Glutamatergic neuron (in vitro differentiated cells): ENCODE data around the gene GRIK4. TPM values are rescaled to one million over a fixed set of nuclear protein-coding genes. Genes with fewer than 3 reads are reported as not detected.

Experiments used
- DNase-seq: peaks from one replicate; pipeline ENCODE4 v3.0.0; 2022
- H3K27ac Mint-ChIP-seq: one replicate; pipeline ENCODE4 v1.8.0; 2020; ENCODE audit warnings: mild to moderate bottlenecking, mixed read lengths, inconsistent platforms; ENCODE audit not compliant: unreplicated experiment
- H3K27me3 Mint-ChIP-seq: one replicate; pipeline ENCODE4 v1.8.0; 2020; ENCODE audit warnings: mild to moderate bottlenecking, moderate library complexity, mixed read lengths, inconsistent platforms; ENCODE audit not compliant: unreplicated experiment
- H3K36me3 Mint-ChIP-seq: one replicate; pipeline ENCODE4 v1.8.0; 2020; ENCODE audit warnings: mild to moderate bottlenecking, mixed read lengths, inconsistent platforms; ENCODE audit not compliant: unreplicated experiment
- H3K4me1 Mint-ChIP-seq: one replicate; pipeline ENCODE4 v1.8.0; 2020; ENCODE audit warnings: mild to moderate bottlenecking, low read depth, mixed read lengths, inconsistent platforms; ENCODE audit not compliant: unreplicated experiment
- H3K4me3 Mint-ChIP-seq: one replicate; pipeline ENCODE4 v1.8.0; 2020; ENCODE audit warnings: mild to moderate bottlenecking, mixed read lengths, inconsistent platforms; ENCODE audit not compliant: unreplicated experiment
- H3K9me3 Mint-ChIP-seq: one replicate; pipeline ENCODE4 v1.8.0; 2020; ENCODE audit warnings: mild to moderate bottlenecking, moderate library complexity, mixed read lengths, inconsistent platforms; ENCODE audit not compliant: unreplicated experiment
- total RNA-seq: library from RNA; stranded (reverse); fragmentation: NEBNext Ultra II Directional; extraction: Animal tissue kit (Norgen Biotek cat#: 25700); gene quantifications from one replicate; pipeline ENCODE4 v1.2.1, GENCODE V29; 2021; ENCODE audit not compliant: unreplicated experiment
- TF ChIP-seq, protein P1 (sequence below): fragments of 200-600 bp; sonication (generic); IDR thresholded peaks from one replicate; pipeline ENCODE4 v1.5.0; 2021; ENCODE audit not compliant: partially characterized antibody, unreplicated experiment

Gene GRIK4
- total RNA-seq, 1 donor from 2014 or later, result 3.6 TPM

DNA sequence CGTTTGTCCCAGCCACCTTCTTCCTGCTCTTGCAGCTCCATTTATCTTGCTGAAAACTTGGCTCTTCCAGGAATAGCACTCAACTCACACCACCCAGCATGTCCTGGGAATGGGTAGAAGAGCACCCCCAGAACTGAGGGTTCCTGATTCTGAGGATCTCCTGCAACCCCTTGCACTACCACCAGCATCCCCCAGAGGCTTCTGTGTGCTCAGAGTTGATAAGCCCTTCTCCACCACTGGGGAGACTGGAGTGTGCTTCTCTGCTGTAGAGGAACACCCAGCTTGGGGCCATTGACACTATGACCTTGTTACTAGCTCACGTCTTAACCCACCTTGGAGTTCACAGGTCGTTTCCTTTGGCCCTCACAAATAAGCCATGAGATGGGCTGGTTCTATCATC lies 121.0 kb downstream of the GRIK4 start:
- Mint-ChIP-seq H3K4me3 (no peak overlapping the region), H3K27ac (no peak overlapping the region), H3K36me3 (no peaks in the 10 kb centered on the region), H3K9me3 (no peaks in the 10 kb centered on the region), H3K27me3 (peaks cover 7% of the 10 kb centered on the region), H3K4me1 (peaks cover 23% of the 10 kb centered on the region)
- no peak for DNase-seq
- TF ChIP-seq, protein P1, sequence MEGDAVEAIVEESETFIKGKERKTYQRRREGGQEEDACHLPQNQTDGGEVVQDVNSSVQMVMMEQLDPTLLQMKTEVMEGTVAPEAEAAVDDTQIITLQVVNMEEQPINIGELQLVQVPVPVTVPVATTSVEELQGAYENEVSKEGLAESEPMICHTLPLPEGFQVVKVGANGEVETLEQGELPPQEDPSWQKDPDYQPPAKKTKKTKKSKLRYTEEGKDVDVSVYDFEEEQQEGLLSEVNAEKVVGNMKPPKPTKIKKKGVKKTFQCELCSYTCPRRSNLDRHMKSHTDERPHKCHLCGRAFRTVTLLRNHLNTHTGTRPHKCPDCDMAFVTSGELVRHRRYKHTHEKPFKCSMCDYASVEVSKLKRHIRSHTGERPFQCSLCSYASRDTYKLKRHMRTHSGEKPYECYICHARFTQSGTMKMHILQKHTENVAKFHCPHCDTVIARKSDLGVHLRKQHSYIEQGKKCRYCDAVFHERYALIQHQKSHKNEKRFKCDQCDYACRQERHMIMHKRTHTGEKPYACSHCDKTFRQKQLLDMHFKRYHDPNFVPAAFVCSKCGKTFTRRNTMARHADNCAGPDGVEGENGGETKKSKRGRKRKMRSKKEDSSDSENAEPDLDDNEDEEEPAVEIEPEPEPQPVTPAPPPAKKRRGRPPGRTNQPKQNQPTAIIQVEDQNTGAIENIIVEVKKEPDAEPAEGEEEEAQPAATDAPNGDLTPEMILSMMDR, result no peak

DNA sequence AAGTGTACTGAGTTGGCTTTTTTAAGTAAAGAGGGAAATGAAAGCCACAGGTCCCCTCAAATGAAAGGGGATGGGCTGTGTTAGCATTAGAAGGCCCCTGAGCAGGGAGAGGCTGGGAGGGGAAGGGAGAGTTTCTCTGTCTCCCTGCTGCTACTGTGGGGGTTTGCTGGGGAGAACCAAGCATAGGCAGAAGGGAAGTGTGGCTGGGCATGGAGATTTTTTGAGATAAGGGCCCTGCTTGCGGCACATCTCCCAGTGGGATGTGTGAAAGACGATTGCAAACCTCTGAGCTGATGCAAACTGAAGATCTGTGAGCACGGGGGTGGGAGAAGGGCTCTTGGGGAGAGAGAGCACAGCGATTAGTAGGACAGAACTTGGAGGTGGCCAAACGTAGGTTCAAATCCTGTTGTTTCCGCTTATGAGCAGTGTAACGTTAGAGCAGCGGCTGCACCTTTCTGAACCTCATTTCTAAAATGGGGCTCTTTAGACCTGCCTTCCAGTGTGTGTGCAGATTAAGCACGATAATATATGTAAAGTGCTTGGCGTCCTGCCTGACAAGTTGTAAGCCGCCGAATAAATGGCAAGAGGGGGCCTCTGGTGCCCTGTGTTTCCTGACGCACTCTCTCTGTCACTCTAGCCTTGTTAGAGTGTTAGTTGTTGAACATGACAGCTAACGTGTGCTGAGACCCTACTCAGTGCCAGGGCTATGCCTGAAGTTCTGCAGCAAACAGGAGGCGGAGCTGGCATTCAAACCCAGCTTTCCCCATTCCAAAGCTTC lies 122.3 kb downstream of the GRIK4 start:
- no peak for DNase-seq
- H3K4me1 Mint-ChIP-seq, result peaks cover 21% of the 10 kb centered on the region
- H3K27me3 Mint-ChIP-seq, result peaks cover 7% of the 10 kb centered on the region
- H3K27ac Mint-ChIP-seq, result no peak overlapping the region
- no peaks in the 10 kb centered on the region for H3K9me3 Mint-ChIP-seq
- H3K4me3 Mint-ChIP-seq, result no peak overlapping the region
- no peaks in the 10 kb centered on the region for H3K36me3 Mint-ChIP-seq
- TF ChIP-seq, protein P1, result no peak

DNA sequence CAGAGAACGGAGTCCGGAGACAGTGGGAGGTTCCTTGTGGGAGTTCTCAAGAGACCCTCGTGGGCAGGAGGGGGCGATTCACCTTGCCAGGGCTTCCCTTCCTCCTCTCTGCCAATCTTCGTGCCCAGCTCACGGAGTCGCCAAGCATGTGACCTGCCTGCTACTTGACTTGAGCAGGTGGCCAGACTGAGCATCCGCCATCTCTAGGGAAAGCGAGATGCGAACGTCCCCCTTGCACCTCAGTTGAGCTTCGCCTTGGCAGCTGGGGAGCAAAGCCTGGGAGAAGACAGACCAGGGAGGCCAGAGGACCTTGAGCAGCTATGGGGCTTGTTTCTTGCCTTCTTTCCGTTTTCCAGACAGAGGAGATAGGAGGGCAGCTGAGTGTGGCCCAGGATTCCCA lies 123.2 kb downstream of the GRIK4 start:
- Mint-ChIP-seq H3K4me3 (no peak overlapping the region), H3K36me3 (no peaks in the 10 kb centered on the region), H3K27ac (no peak overlapping the region), H3K9me3 (no peaks in the 10 kb centered on the region), H3K27me3 (peaks cover 7% of the 10 kb centered on the region), H3K4me1 (peaks cover 20% of the 10 kb centered on the region)
- no peak for DNase-seq
- TF ChIP-seq, protein P1, result no peak

DNA sequence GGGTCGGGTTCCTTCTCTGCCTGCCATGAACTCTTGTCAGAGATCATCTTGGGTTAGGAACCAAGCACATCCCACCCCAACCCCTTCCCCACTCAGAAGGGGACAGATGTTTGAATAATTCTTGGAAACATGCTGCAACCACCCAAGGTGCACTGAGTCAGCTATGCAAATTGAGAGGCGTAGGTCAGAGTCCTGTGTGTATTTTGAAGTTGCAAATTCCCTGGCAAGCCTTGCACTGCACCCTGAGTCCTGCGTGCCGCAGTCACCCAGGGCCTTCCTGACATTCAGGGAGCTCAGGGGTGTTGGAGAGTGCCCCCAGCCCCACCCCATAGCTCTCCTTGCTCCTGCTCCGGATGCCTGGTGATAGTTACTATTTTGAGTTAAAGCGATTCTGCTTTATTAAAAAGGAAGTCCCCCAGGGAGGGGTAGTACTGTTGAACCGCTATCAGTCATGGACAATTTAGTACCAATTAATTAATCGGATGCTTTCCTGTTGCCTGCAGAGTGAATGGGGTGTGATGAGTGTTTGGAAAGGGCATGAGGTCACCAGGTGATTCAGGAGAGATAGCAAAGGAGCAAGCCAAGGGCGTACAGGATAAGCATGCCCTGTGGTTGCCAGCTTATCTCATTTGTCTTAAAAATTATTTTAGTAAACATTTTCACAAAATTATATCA lies 123.7 kb downstream of the GRIK4 start:
- Mint-ChIP-seq H3K36me3 (no peaks in the 10 kb centered on the region), H3K9me3 (no peaks in the 10 kb centered on the region), H3K4me3 (no peak overlapping the region), H3K4me1 (peaks cover 17% of the 10 kb centered on the region), H3K27ac (no peak overlapping the region), H3K27me3 (peaks cover 7% of the 10 kb centered on the region)
- TF ChIP-seq, protein P1, result no peak
- DNase-seq, result no peak

DNA sequence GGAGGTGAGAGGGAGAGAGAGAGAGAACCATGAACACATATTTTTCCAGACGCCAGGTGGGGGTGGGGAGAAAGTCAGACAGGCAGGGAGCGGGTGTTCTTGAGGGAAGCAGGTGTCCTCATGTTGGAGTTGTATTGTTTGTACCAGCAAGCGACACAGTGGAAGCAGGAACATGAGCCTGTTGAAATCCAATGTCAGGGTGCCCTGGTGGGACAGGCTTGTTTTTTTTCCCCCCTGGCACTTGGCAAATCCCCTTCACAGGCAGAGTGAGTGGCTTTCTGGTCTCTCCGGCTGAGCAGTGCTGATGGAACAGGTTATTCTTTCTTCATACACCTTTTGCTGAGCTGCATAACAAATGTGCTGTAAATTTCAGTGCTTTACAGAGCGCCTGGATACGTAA lies 125.6 kb downstream of the GRIK4 start:
- Mint-ChIP-seq H3K36me3 (no peaks in the 10 kb centered on the region), H3K27ac (no peak overlapping the region), H3K4me3 (no peak overlapping the region), H3K27me3 (peaks cover 5% of the 10 kb centered on the region), H3K9me3 (no peaks in the 10 kb centered on the region), H3K4me1 (peaks cover 8% of the 10 kb centered on the region)
- TF ChIP-seq, protein P1, result no peak
- DNase-seq, result no peak
